Smooth muscle cell (in vitro differentiated cells): Measurements from ENCODE around the gene RPL32. TPM values are rescaled to one million over a fixed set of nuclear protein-coding genes. Genes with fewer than 3 reads are reported as not detected.

Source experiments
- DNase-seq: peaks from one replicate; lab custom pipeline; 2025; ENCODE audit not compliant: unreplicated experiment; lab: John Stamatoyannopoulos, UW
- H2AFZ ChIP-seq: fragments of 200-600 bp; sonication (generic); 2 replicates; pipeline ENCODE4 v1.6.0; 2016; ENCODE audit warnings: antibody characterized with exemption, low read depth, mild to moderate bottlenecking
- H3F3A ChIP-seq: fragments of 200-600 bp; sonication (generic); 2 replicates; pipeline ENCODE4 v1.6.0; 2017; ENCODE audit warnings: antibody characterized with exemption, low read depth
- H3K27ac ChIP-seq: fragments of 200-600 bp; sonication (generic); 2 replicates; pipeline ENCODE4 v1.5.1; 2016; ENCODE audit warnings: low read depth, mild to moderate bottlenecking
- H3K27me3 ChIP-seq: fragments of 200-600 bp; sonication (generic); 2 replicates; pipeline ENCODE4 v1.6.1; 2016; ENCODE audit warnings: low read depth, mild to moderate bottlenecking
- H3K36me3 ChIP-seq: fragments of 200-600 bp; sonication (generic); 2 replicates; pipeline ENCODE4 v1.5.1; 2016; ENCODE audit warnings: low read depth
- H3K4me1 ChIP-seq: fragments of 200-600 bp; sonication (generic); 2 replicates; pipeline ENCODE4 v1.5.1; 2016; ENCODE audit warnings: low read depth
- H3K4me2 ChIP-seq: fragments of 200-600 bp; sonication (generic); 2 replicates; pipeline ENCODE4 v1.6.0; 2016; ENCODE audit warnings: mild to moderate bottlenecking
- H3K4me3 ChIP-seq: fragments of 200-600 bp; sonication (generic); 2 replicates; pipeline ENCODE4 v1.5.1; 2016; ENCODE audit warnings: mild to moderate bottlenecking
- H3K79me2 ChIP-seq: fragments of 200-600 bp; sonication (generic); 2 replicates; pipeline ENCODE4 v1.6.0; 2016; ENCODE audit warnings: low read depth, mild to moderate bottlenecking
- H3K9ac ChIP-seq: fragments of 200-600 bp; sonication (generic); 2 replicates; pipeline ENCODE4 v1.6.0; 2016; ENCODE audit warnings: low read depth
- H3K9me3 ChIP-seq: fragments of 200-600 bp; sonication (generic); replicated peaks from 2 replicates; pipeline ENCODE4 v1.5.1; 2016; ENCODE audit warnings: low read depth
- H4K20me1 ChIP-seq: fragments of 200-600 bp; sonication (generic); 2 replicates; pipeline ENCODE4 v1.6.0; 2016; ENCODE audit warnings: low read depth
- CTCF ChIP-seq: fragments of 200-600 bp; sonication (generic); IDR thresholded peaks from 2 replicates; pipeline ENCODE4 v1.5.1; 2017; ENCODE audit warnings: borderline replicate concordance, mild to moderate bottlenecking, antibody characterized with exemption; ENCODE audit not compliant: insufficient read depth, poor library complexity, severe bottlenecking
- WGBS: methylation state at CpG from one replicate; pipeline ENCODE4 v1.1.7; 2016; ENCODE audit warnings: low lambda C conversion rate; 5-methylcytosine and 5-hydroxymethylcytosine counted together
- polyA plus RNA-seq: library from polyadenylated mRNA; unstranded; fragments of >200 nt; fragmentation: Nextera tagmentation; extraction: Ambion mirVana; gene quantifications from 2 replicates; pipeline ENCODE4 v1.2.1, GENCODE V29; 2016
- total RNA-seq: library from RNA; depleted of rRNA; stranded (reverse); fragments of >200 nt; gene quantifications from 2 replicates; pipeline ENCODE4 v1.2.3, GENCODE V29; 2014

Gene RPL32
- total and polyA plus RNA-seq, 2 experiments from 2014 or later, result 744 to 1,486 TPM

GRCh38 chr3:12886106-12886679 is 44.8 kb upstream of the RPL32 start:
- Histone ChIP-seq H3K4me1 (no peaks in the 10 kb centered on the region), H3K79me2 (no peaks in the 10 kb centered on the region), H3K9ac (no peak overlapping the region), H3K9me3 (no peaks in the 10 kb centered on the region), H3K36me3 (no peaks in the 10 kb centered on the region), H3K27ac (no peak overlapping the region), H4K20me1 (no peaks in the 10 kb centered on the region), H3K27me3 (peaks cover 46% of the 10 kb centered on the region), H3K4me2 (no peak overlapping the region), H2AFZ (no peak overlapping the region), H3K4me3 (no peak overlapping the region), H3F3A (no peaks in the 10 kb centered on the region)
- no peak for TF ChIP-seq CTCF
- no peak for DNase-seq
- 87% methylated on average over 10 of the region's 10 CpGs for WGBS

- H3K27me3 ChIP-seq, result peaks cover 43% of the 10 kb centered on the region
- no peak overlapping the region for H2AFZ ChIP-seq
Observed at GRCh38 chr3:12885583-12885930, 44.2 kb upstream of the RPL32 start.

GRCh38 chr3:12884790-12885582 is 43.6 kb upstream of the RPL32 start:
- Histone ChIP-seq H3K27ac (no peak overlapping the region), H3F3A (no peaks in the 10 kb centered on the region), H3K36me3 (no peaks in the 10 kb centered on the region), H3K27me3 (peaks cover 38% of the 10 kb centered on the region), H3K79me2 (no peaks in the 10 kb centered on the region), H3K4me1 (no peaks in the 10 kb centered on the region), H4K20me1 (no peaks in the 10 kb centered on the region), H3K9me3 (no peaks in the 10 kb centered on the region), H3K4me2 (no peak overlapping the region), H3K9ac (no peak overlapping the region), H3K4me3 (no peak overlapping the region), H2AFZ (no peak overlapping the region)
- 91% methylated on average over 20 of the region's 20 CpGs for WGBS
- TF ChIP-seq CTCF, result no peak
- DNase-seq, result no peak

More at GRCh38 chr3:12885583-12885930, 44.2 kb upstream of the RPL32 start:
- Histone ChIP-seq H3F3A (no peaks in the 10 kb centered on the region), H3K4me1 (no peaks in the 10 kb centered on the region), H3K4me2 (no peak overlapping the region), H3K27ac (no peak overlapping the region), H3K4me3 (no peak overlapping the region), H4K20me1 (no peaks in the 10 kb centered on the region), H3K9me3 (no peaks in the 10 kb centered on the region), H3K9ac (no peak overlapping the region), H3K36me3 (no peaks in the 10 kb centered on the region), H3K79me2 (no peaks in the 10 kb centered on the region)
- TF ChIP-seq CTCF, result no peak
- WGBS, result 81% methylated on average over 4 of the region's 4 CpGs
- no peak for DNase-seq
